HepG2 (cell line): Measurements from ENCODE around the gene KISS1R. TPM values are rescaled to one million over a fixed set of nuclear protein-coding genes. Genes with fewer than 3 reads are reported as not detected.

ENCODE experiments used
- AKAP8 ChIP-seq: sonication (generic); formaldehyde crosslinking; IDR thresholded peaks from 2 replicates; pipeline ENCODE4 v1.5.1; 2020; ENCODE audit warnings: mild to moderate bottlenecking, missing genetic modification reagents
- ATF5 ChIP-seq: sonication (generic); formaldehyde crosslinking; IDR thresholded peaks from 2 replicates; pipeline ENCODE4 v1.4.0; 2020; ENCODE audit warnings: mild to moderate bottlenecking, low read depth, missing genetic modification reagents
- CSRNP2 ChIP-seq: sonication (generic); formaldehyde crosslinking; conservative IDR thresholded peaks from 2 replicates; pipeline ENCODE4 v1.8.0; 2022; ENCODE audit warnings: low read depth, missing genetic modification reagents
- HMGXB3 ChIP-seq: sonication (generic); formaldehyde crosslinking; IDR thresholded peaks from 2 replicates; pipeline ENCODE4 v1.4.0; 2020; ENCODE audit warnings: missing genetic modification reagents, borderline replicate concordance
- HNF4A ChIP-seq: sonication (generic); formaldehyde crosslinking; IDR thresholded peaks from 2 replicates; pipeline ENCODE4 v1.4.0; 2020; ENCODE audit warnings: missing genetic modification reagents
- HNRNPH1 ChIP-seq: fragments of 200-400 bp; formaldehyde crosslinking; optimal IDR thresholded peaks from 2 replicates; pipeline ENCODE3; 2017; ENCODE audit warnings: mild to moderate bottlenecking, low read depth, low read length
- HOXA5 ChIP-seq: sonication (generic); formaldehyde crosslinking; IDR thresholded peaks from 2 replicates; pipeline ENCODE4 v1.4.0; 2020; ENCODE audit warnings: missing genetic modification reagents
- LRRFIP1 ChIP-seq: sonication (generic); formaldehyde crosslinking; conservative IDR thresholded peaks from 2 replicates; pipeline ENCODE4 v1.4.0; 2020; ENCODE audit warnings: missing genetic modification reagents
- PAX8 ChIP-seq: sonication (generic); formaldehyde crosslinking; IDR thresholded peaks from 2 replicates; pipeline ENCODE4 v1.8.0; 2022; ENCODE audit warnings: mild to moderate bottlenecking, missing genetic modification reagents, borderline replicate concordance
- RXRA ChIP-seq: sonication (generic); formaldehyde crosslinking; IDR thresholded peaks from 2 replicates; pipeline ENCODE4 v1.5.1; 2020; ENCODE audit warnings: missing genetic modification reagents
- SNAI1 ChIP-seq: sonication (generic); formaldehyde crosslinking; IDR thresholded peaks from 2 replicates; pipeline ENCODE4 v1.5.0; 2020; ENCODE audit warnings: mild to moderate bottlenecking, missing genetic modification reagents, borderline replicate concordance
- SP4 ChIP-seq: sonication (generic); formaldehyde crosslinking; IDR thresholded peaks from 2 replicates; pipeline ENCODE4 v1.8.1; 2023; ENCODE audit warnings: mild to moderate bottlenecking, missing genetic modification reagents
- ZFP36L1 ChIP-seq: sonication (generic); formaldehyde crosslinking; IDR thresholded peaks from 2 replicates; pipeline ENCODE4 v1.8.0; 2022; ENCODE audit warnings: mild to moderate bottlenecking, missing genetic modification reagents, moderate library complexity
- ZMYM2 ChIP-seq: sonication (generic); formaldehyde crosslinking; IDR thresholded peaks from 2 replicates; pipeline ENCODE4 v1.8.0; 2022; ENCODE audit warnings: mild to moderate bottlenecking, missing genetic modification reagents
- ZNF260 ChIP-seq: sonication (generic); formaldehyde crosslinking; IDR thresholded peaks from 2 replicates; pipeline ENCODE4 v1.4.0; 2020; ENCODE audit warnings: missing genetic modification reagents, low read depth, mild to moderate bottlenecking, borderline replicate concordance
- ZNF547 ChIP-seq: sonication (generic); formaldehyde crosslinking; IDR thresholded peaks from 2 replicates; pipeline ENCODE4 v1.5.1; 2020; ENCODE audit warnings: mild to moderate bottlenecking, missing genetic modification reagents
- ZNF552 ChIP-seq: sonication (generic); formaldehyde crosslinking; IDR thresholded peaks from 2 replicates; pipeline ENCODE4 v1.9.0; 2022; ENCODE audit warnings: missing genetic modification reagents, mild to moderate bottlenecking, borderline replicate concordance
- ZNF746 ChIP-seq: sonication (generic); formaldehyde crosslinking; IDR thresholded peaks from 2 replicates; pipeline ENCODE4 v1.8.0; 2022; ENCODE audit warnings: mild to moderate bottlenecking, missing genetic modification reagents
- polyA plus RNA-seq, 8 experiments: library from polyadenylated mRNA; depleted of rRNA in 3 of 8; stranded (reverse) in 7 of 8; unstranded in 1 of 8; fragments of >200 nt; fragmentation: Illumina TruSeq in 4 of 8; extraction: Trizol in 4 of 8; gene quantifications; 2 replicates each; pipeline versions ENCODE4 v1.2.1 to v1.2.3, GENCODE V29; 2011 to 2016; ENCODE audit warnings: low read depth in 4 of 8, missing spikeins in 1 of 8, mixed read lengths in 1 of 8; ENCODE audit not compliant: insufficient read depth in 1 of 8
- total RNA-seq, 5 experiments: library from RNA; depleted of rRNA; stranded (reverse); fragments of >200 nt; fragmentation: Illumina TruSeq; extraction: Trizol; gene quantifications; 2 replicates each; pipeline ENCODE4 v1.2.3, GENCODE V29; 2016; ENCODE audit warnings: low read depth in 1 of 5
- TF ChIP-seq, protein P1 (sequence below): conservative IDR thresholded peaks from 2 replicates; pipeline ENCODE4 v1.6.1; 2018; ENCODE audit warnings: missing genetic modification reagents

The KISS1R gene
- total and polyA plus RNA-seq, 2 of the 13 experiments (the other 11 are each of a cell fraction or from before 2014, with no cell fraction given): 1.1 to 10.2 TPM

DNA sequence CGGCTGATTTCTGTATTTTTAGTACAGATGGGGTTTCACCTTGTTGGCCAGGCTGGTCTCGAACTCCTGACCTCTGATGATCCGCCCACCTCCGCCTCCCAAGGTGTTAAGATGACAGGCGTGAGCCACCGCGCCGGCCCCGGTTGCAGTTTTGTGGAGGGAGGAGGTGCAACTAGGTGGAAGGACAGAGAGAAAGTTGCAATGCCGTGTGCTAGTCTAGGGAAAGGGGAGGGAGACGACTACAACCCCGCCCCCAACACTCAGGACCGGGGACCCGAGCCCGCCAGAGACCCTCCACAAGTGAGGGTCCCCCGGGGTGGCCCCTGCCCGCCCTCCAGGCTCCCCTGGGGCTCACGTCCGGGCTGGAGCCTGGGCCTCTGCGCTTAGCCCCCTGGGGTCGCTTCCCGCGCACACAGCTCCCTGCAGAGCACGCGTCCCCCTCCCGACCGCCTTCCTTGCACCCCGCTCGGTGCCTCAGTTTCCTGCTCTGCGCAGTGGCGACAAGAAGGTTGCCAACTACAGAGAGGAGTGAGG, 7.5 kb downstream of the KISS1R start (continued):
- peak; percentile 53; the same call in 1 of the 2 replicates for TF ChIP-seq SNAI1 (CRISPR knock-in tag)
- no peak for TF ChIP-seq ZNF260 (CRISPR knock-in tag)
- TF ChIP-seq ZNF552 (CRISPR knock-in tag): 0 out of 2 replicates have a peak, but pooled peaks have one; percentile 26
- no peak for TF ChIP-seq HOXA5
- no peak for TF ChIP-seq LRRFIP1 (CRISPR knock-in tag)
- peak; percentile 44; the same call in 1 of the 2 replicates for TF ChIP-seq HMGXB3
- TF ChIP-seq, protein P1, sequence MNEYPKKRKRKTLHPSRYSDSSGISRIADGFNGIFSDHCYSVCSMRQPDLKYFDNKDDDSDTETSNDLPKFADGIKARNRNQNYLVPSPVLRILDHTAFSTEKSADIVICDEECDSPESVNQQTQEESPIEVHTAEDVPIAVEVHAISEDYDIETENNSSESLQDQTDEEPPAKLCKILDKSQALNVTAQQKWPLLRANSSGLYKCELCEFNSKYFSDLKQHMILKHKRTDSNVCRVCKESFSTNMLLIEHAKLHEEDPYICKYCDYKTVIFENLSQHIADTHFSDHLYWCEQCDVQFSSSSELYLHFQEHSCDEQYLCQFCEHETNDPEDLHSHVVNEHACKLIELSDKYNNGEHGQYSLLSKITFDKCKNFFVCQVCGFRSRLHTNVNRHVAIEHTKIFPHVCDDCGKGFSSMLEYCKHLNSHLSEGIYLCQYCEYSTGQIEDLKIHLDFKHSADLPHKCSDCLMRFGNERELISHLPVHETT (CRISPR knock-in tag): no peak
- TF ChIP-seq HNRNPH1: no peak
- no peak; the same call in 1 of the 2 replicates for TF ChIP-seq ZMYM2 (CRISPR knock-in tag)
- no peak for TF ChIP-seq CSRNP2 (CRISPR knock-in tag)
- peak; percentile 6; the same call in 1 of the 2 replicates for TF ChIP-seq RXRA (CRISPR knock-in tag)
- 0 out of 2 replicates have a peak, but pooled peaks have one; percentile 26 for TF ChIP-seq ZFP36L1
- 0 out of 2 replicates have a peak, but pooled peaks have one; percentile 81 for TF ChIP-seq AKAP8
- no peak for TF ChIP-seq ZNF746 (CRISPR knock-in tag)
- no peak for TF ChIP-seq ATF5
- no peak for TF ChIP-seq PAX8 (CRISPR knock-in tag)
- TF ChIP-seq HNF4A: no peak
- TF ChIP-seq SP4 (CRISPR knock-in tag): peak; percentile 49
- peak; percentile 17; the same call in 1 of the 2 replicates for TF ChIP-seq ZNF547 (CRISPR knock-in tag)
